ENCODE data around the gene NUP214. TPM values are rescaled to one million over a fixed set of nuclear protein-coding genes. Genes with fewer than 3 reads are reported as not detected.

NUP214 gene
- total and polyA plus RNA-seq, 2 of the 8 experiments (the other 6 are each of a cell fraction or from before 2014, with no cell fraction given): 28.6 to 50.2 TPM

GRCh38 chr9:131125288-131126058 is at the start of gene NUP214 (continued):
- TF ChIP-seq E2F6 (IDR thresholded peaks at IDR 0.05) (peak; percentile 70), SP2 (IDR thresholded peaks at IDR 0.05; ENCODE audit: low read length) (no peak), USF2 (IDR thresholded peaks at IDR 0.05; ENCODE audit: low read length) (no peak), TAF1 (IDR thresholded peaks at IDR 0.05; ENCODE audit: low read depth, low read length) (peak; percentile 86), NRF1 (IDR thresholded peaks at IDR 0.05; ENCODE audit: low read depth, low read length) (peak; percentile 91), SP4 (IDR thresholded peaks at IDR 0.05; ENCODE audit: low read length) (peak; percentile 84; the same call in 1 of the 2 replicates), ZNF274 (IDR thresholded peaks at IDR 0.05; ENCODE audit: borderline replicate concordance, extremely low read depth, low read length) (no peak), MAFK (IDR thresholded peaks at IDR 0.05; ENCODE audit: low read depth, low read length) (no peak), TAF7 (optimal IDR thresholded peaks at IDR 0.05; ENCODE audit: borderline replicate concordance, low read depth, low read length) (peak; percentile 75), CBX5 (IDR thresholded peaks at IDR 0.05; ENCODE audit: low read depth, low read length) (no peak), RNF2 (IDR thresholded peaks at IDR 0.05; ENCODE audit: borderline replicate concordance, low read depth, low read length, missing control alignments, poor library complexity, severe bottlenecking) (no peak), BCL11A (IDR thresholded peaks at IDR 0.05; ENCODE audit: low read depth in 2 of 2, low read length in 2 of 2) (no peak), CTBP2 (IDR thresholded peaks at IDR 0.05; ENCODE audit: borderline replicate concordance, insufficient read depth, insufficient read length, low read length) (no peak), CHD1 (IDR thresholded peaks at IDR 0.05; ENCODE audit: low read depth, low read length) (no peak), BRCA1 (IDR thresholded peaks at IDR 0.05; ENCODE audit: low read depth, low read length) (peak; percentile 69), CEBPB (IDR thresholded peaks at IDR 0.05; ENCODE audit: low read depth, low read length) (no peak), POLR2AphosphoS5 (IDR thresholded peaks at IDR 0.05; ENCODE audit: low read depth, low read length) (peak; percentile 98), RFX5 (IDR thresholded peaks at IDR 0.05; ENCODE audit: borderline replicate concordance, low read depth, low read length) (no peak), JUND (IDR thresholded peaks at IDR 0.05; ENCODE audit: low read length) (peak; percentile 42; the same call in 1 of the 2 replicates), SUZ12 (IDR thresholded peaks at IDR 0.05; ENCODE audit: low read length) (no peak), ASH2L (IDR thresholded peaks at IDR 0.05; ENCODE audit: low read length) (peak; percentile 95), SIRT6 (IDR thresholded peaks at IDR 0.05; ENCODE audit: low read length) (no peak), RXRA (IDR thresholded peaks at IDR 0.05; ENCODE audit: insufficient read depth, low read depth, low read length) (no peak)

All from H1 (cell line).